GM12801 (cell line): ENCODE results near the gene PRDM16.

Experiments used
- CTCF ChIP-seq: IDR thresholded peaks from one replicate; pipeline ENCODE4 v1.5.1; 2011; ENCODE audit warnings: control low read depth; ENCODE audit not compliant: insufficient read length; ENCODE audit errors: extremely low read depth

Gene PRDM16

GRCh38 chr1:3060127-3060526 lies 8.9 kb upstream of the PRDM16 start:
- TF ChIP-seq CTCF = no peak

GRCh38 chr1:3060601-3061551 lies 8.1 kb upstream of the PRDM16 start:
- TF ChIP-seq CTCF = no peak

GRCh38 chr1:3061566-3061965 lies 7.4 kb upstream of the PRDM16 start:
- no peak for TF ChIP-seq CTCF

GRCh38 chr1:3061981-3062615 lies 6.9 kb upstream of the PRDM16 start:
- TF ChIP-seq CTCF = no peak

- TF ChIP-seq CTCF = no peak
These were observed 6.2 kb upstream of the PRDM16 start for GRCh38 chr1:3062616-3063378.

GRCh38 chr1:3063379-3064295 lies 5.4 kb upstream of the PRDM16 start:
- TF ChIP-seq CTCF = no peak
